ENCODE data around the gene DDI1. TPM values are rescaled to one million over a fixed set of nuclear protein-coding genes. Genes with fewer than 3 reads are reported as not detected.

The DDI1 gene
- total RNA-seq, 3 donors from 2014 or later = not detected

DNA sequence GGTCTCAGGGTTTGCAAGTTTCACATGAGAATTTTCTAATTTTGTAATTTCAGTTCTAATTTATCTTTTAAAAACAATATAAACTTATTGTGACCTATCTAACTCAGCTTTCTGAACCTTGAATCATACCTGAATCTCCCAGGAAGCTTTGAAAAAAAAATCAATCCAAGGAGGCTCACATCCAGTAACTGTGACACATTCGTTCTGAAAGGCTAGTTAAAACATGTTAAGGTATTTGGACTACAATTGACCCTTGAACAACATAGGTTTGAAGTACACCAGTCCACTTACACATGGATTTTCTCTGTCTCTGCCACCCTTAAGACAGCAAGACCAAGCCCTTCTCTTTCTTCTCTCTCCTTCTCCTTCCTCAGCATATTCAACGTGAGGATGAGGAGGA lies 40.0 kb downstream of the DDI1 start:
- Histone ChIP-seq H3K4me3 (no peak overlapping the region), H3K9me3 (no peaks in the 10 kb centered on the region), H3K36me3 (no peaks in the 10 kb centered on the region), H3K27me3 (no peaks in the 10 kb centered on the region), H3K4me1 (no peaks in the 10 kb centered on the region), H3K27ac (peak overlapping the region; percentile 19 to 60)
- no peak for TF ChIP-seq POLR2A (IDR thresholded peaks at IDR 0.05)
- TF ChIP-seq POLR2AphosphoS5 (IDR thresholded peaks at IDR 0.05) = peak in 1 of 3 donors; percentile 12
- intact Hi-C loops (cut with DNase I; ENCODE audit: low total_unique reads) = no loop called here
- DNase-seq (ENCODE audit: low spot score in 2 of 2) = no peak

DNA sequence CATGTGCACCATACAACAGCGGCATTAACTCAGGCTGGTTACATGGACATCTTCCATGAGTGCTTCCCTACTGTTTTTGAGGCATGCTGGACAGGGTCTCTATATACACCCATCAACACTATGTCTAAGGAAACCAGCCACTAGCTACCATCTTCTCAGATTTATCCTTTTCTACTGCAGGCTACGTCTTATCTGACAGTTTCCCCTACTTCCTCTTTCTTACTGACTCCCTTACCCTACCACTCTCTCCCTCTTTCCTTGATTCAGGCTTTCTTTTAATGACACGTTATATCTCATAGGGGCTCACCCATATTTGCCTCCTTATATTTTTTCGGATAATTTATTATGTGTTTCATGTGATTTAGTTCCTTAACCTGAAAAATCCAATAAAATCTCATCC lies 41.8 kb downstream of the DDI1 start:
- H3K27me3 ChIP-seq = no peaks in the 10 kb centered on the region
- DNase-seq (ENCODE audit: low spot score in 2 of 2) = no peak
- no peaks in the 10 kb centered on the region for H3K9me3 ChIP-seq
- H3K4me3 ChIP-seq = no peak overlapping the region
- H3K27ac ChIP-seq = no peak overlapping the region
- H3K4me1 ChIP-seq = no peaks in the 10 kb centered on the region
- H3K36me3 ChIP-seq = no peaks in the 10 kb centered on the region
- no peak for TF ChIP-seq POLR2AphosphoS5 (IDR thresholded peaks at IDR 0.05)
- TF ChIP-seq CTCF (IDR thresholded peaks at IDR 0.05) = no peak
- TF ChIP-seq POLR2A (IDR thresholded peaks at IDR 0.05) = no peak
- intact Hi-C loops (cut with DNase I; ENCODE audit: low total_unique reads) = no loop called here

DNA sequence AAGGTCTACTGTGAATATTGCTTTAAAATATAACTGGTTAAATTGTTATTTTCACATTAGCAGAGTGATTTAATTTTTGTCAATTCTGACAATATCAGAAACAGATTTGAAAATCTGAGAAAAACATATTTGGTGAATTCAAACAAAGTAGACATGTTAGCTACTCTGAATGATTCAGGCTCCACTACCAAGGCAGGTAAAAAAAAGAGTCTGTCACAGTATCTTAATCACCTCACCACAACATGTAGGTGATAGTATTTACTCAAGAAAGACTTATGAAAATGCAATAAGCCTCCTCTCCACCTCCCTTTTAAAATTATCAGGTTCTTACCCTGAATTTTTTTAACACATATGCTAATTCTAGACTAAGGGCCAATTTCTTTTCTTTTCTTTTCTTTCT lies 42.6 kb downstream of the DDI1 start:
- TF ChIP-seq POLR2A (IDR thresholded peaks at IDR 0.05) (no peak), CTCF (IDR thresholded peaks at IDR 0.05) (no peak), POLR2AphosphoS5 (IDR thresholded peaks at IDR 0.05) (no peak)
- Histone ChIP-seq H3K27ac (no peak overlapping the region), H3K9me3 (no peaks in the 10 kb centered on the region), H3K4me1 (no peaks in the 10 kb centered on the region), H3K36me3 (no peaks in the 10 kb centered on the region), H3K4me3 (no peak overlapping the region), H3K27me3 (no peaks in the 10 kb centered on the region)
- intact Hi-C loops (cut with DNase I; ENCODE audit: low total_unique reads) = no loop called here
- no peak for DNase-seq (ENCODE audit: low spot score in 2 of 2)

- H3K4me3 ChIP-seq = no peak overlapping the region
- no peaks in the 10 kb centered on the region for H3K27me3 ChIP-seq
- H3K4me1 ChIP-seq = no peaks in the 10 kb centered on the region
- no peaks in the 10 kb centered on the region for H3K9me3 ChIP-seq
- no peaks in the 10 kb centered on the region for H3K36me3 ChIP-seq
- H3K27ac ChIP-seq = no peak overlapping the region
- TF ChIP-seq CTCF (IDR thresholded peaks at IDR 0.05) = no peak
- TF ChIP-seq POLR2A (IDR thresholded peaks at IDR 0.05) = no peak
- no peak for TF ChIP-seq POLR2AphosphoS5 (IDR thresholded peaks at IDR 0.05)
- no peak for DNase-seq (ENCODE audit: low spot score in 2 of 2)
- intact Hi-C loops (cut with DNase I; ENCODE audit: low total_unique reads) = no loop called here
Measured at GRCh38 chr11:104086621-104087020, 50.2 kb downstream of the DDI1 start.

Other genes with a start within 250 kb of the DDI1 start
- 10 to 100 TPM; 21.8 to 76.0 (median 53.1) TPM for gene PDGFD, start 127.5 kb downstream of the DDI1 start, total RNA-seq

Data from breast epithelium (tissue), 4 donors.